DMS 273 treated with DMSO at 0.1 percent for 48 hours (cell line): ENCODE measurements around the gene PGS1.

Experiments used
- DNase-seq: peaks from one replicate; lab custom pipeline; 2025; lab: John Stamatoyannopoulos, UW

PGS1 gene

GRCh38 chr17:78390241-78391050, 12.0 kb downstream of the PGS1 start:
- DNase-seq: peak; percentile 92

- no peak for DNase-seq
Observed at GRCh38 chr17:78391051-78391431, 12.6 kb downstream of the PGS1 start.

- DNase-seq: no peak
Observed at GRCh38 chr17:78391843-78392242, 13.4 kb downstream of the PGS1 start.

- DNase-seq: no peak
Observed at GRCh38 chr17:78392295-78392694, 13.8 kb downstream of the PGS1 start.

- no peak for DNase-seq
Observed at GRCh38 chr17:78393575-78393974, 15.1 kb downstream of the PGS1 start.

GRCh38 chr17:78394209-78394608, 15.8 kb downstream of the PGS1 start:
- no peak for DNase-seq

- DNase-seq: no peak
Observed at GRCh38 chr17:78395155-78395554, 16.7 kb downstream of the PGS1 start.

- DNase-seq: no peak
Observed at GRCh38 chr17:78396441-78397337, 18.2 kb downstream of the PGS1 start.

- no peak for DNase-seq
Observed at GRCh38 chr17:78397681-78398101, 19.2 kb downstream of the PGS1 start.

GRCh38 chr17:78398390-78398789, 19.9 kb downstream of the PGS1 start:
- no peak for DNase-seq

- DNase-seq: no peak
Observed at GRCh38 chr17:78399028-78399692, 20.7 kb downstream of the PGS1 start.

- DNase-seq: no peak
Observed at GRCh38 chr17:78399693-78400144, 21.3 kb downstream of the PGS1 start.

GRCh38 chr17:78400581-78401240, 22.3 kb downstream of the PGS1 start:
- no peak for DNase-seq

GRCh38 chr17:78401246-78401645, 22.8 kb downstream of the PGS1 start:
- no peak for DNase-seq

GRCh38 chr17:78401891-78402290, 23.4 kb downstream of the PGS1 start:
- DNase-seq: no peak

GRCh38 chr17:78403822-78404221, 25.4 kb downstream of the PGS1 start:
- no peak for DNase-seq

GRCh38 chr17:78406396-78406795, 27.9 kb downstream of the PGS1 start:
- no peak for DNase-seq

GRCh38 chr17:78406920-78407319, 28.5 kb downstream of the PGS1 start:
- DNase-seq: no peak

- DNase-seq: no peak
Observed at GRCh38 chr17:78407387-78408000, 29.0 kb downstream of the PGS1 start.

GRCh38 chr17:78408476-78409050, 30.1 kb downstream of the PGS1 start:
- no peak for DNase-seq
